Type B pancreatic cell (in vitro differentiated cells): ENCODE results near the gene RUVBL2. TPM values are rescaled to one million over a fixed set of nuclear protein-coding genes. Genes with fewer than 3 reads are reported as not detected.
A peak's percentile ranks its signal among the peaks of the same experiment; 100 is the strongest.

Experiments
- DNase-seq: peaks from one replicate; pipeline ENCODE4 v3.0.0; 2021; ENCODE audit warnings: mixed read lengths; ENCODE audit not compliant: unreplicated experiment; ENCODE audit errors: extremely low spot score
- H3K27ac Mint-ChIP-seq: 2 replicates; pipeline ENCODE4 v1.8.0; 2021; ENCODE audit warnings: mild to moderate bottlenecking, mixed read lengths
- H3K27me3 Mint-ChIP-seq: 2 replicates; pipeline ENCODE4 v1.8.0; 2021; ENCODE audit warnings: mixed read lengths
- H3K36me3 Mint-ChIP-seq: 2 replicates; pipeline ENCODE4 v1.8.0; 2021; ENCODE audit warnings: mixed read lengths
- H3K4me1 Mint-ChIP-seq: one replicate; pipeline ENCODE4 v1.8.0; 2021; ENCODE audit warnings: mixed read lengths; ENCODE audit not compliant: unreplicated experiment
- H3K4me3 Mint-ChIP-seq: 2 replicates; pipeline ENCODE4 v1.8.0; 2021; ENCODE audit warnings: mild to moderate bottlenecking, mixed read lengths
- H3K9me3 Mint-ChIP-seq: 2 replicates; pipeline ENCODE4 v1.8.0; 2021; ENCODE audit warnings: mixed read lengths
- CTCF ChIP-seq: fragments of 200-600 bp; sonication (generic); conservative IDR thresholded peaks from 2 replicates; pipeline ENCODE4 v1.5.0; 2021; ENCODE audit warnings: antibody characterized with exemption, mild to moderate bottlenecking
- long read RNA-seq: library from polyadenylated mRNA; unstranded; transcript quantifications from one replicate; pipeline ENCODE4 v2.0.0, GENCODE V29; 2020
- total RNA-seq: library from RNA; stranded (reverse); gene quantifications from 2 replicates; pipeline ENCODE4 v1.2.1, GENCODE V29; 2021; ENCODE audit warnings: low replicate concordance

The RUVBL2 gene
- total RNA-seq = 72.6 and 99.5 TPM in 2 replicates
- long read RNA-seq, transcript RUVBL2-206 (15 exons, 2,009 nt) = major isoform, 180 of 208 reads
- long read RNA-seq, partial matches to known transcripts = 12 of 208 reads
- long read RNA-seq, other reads (novel, unspliced or antisense) = 16 of 208 reads

- peak; percentile 100 for DNase-seq
- H3K27me3 Mint-ChIP-seq = no peaks in the 10 kb centered on the region
- H3K36me3 Mint-ChIP-seq = peaks cover 15% of the 10 kb centered on the region
- H3K4me1 Mint-ChIP-seq = peaks cover 30% of the 10 kb centered on the region
- H3K27ac Mint-ChIP-seq = peak within 1 kb of the TSS; percentile 100
- peak within 1 kb of the TSS; percentile 99 for H3K4me3 Mint-ChIP-seq
- no peaks in the 10 kb centered on the region for H3K9me3 Mint-ChIP-seq
- peak; percentile 97 for TF ChIP-seq CTCF
Measured at GRCh38 chr19:48993175-48994034, at the start of gene RUVBL2, which contains the start of gene GYS1. RUVBL2 (plus strand) TSS chr19:48993887; CDS start chr19:48993912, 25 bp downstream. GYS1 (minus strand) TSS chr19:48993309; CDS start chr19:48993112, 197 bp downstream.

- H3K9me3 Mint-ChIP-seq = no peaks in the 10 kb centered on the region
- H3K27me3 Mint-ChIP-seq = no peaks in the 10 kb centered on the region
- no peaks in the 10 kb centered on the region for H3K4me1 Mint-ChIP-seq
- no peaks in the 10 kb centered on the region for H3K36me3 Mint-ChIP-seq
- DNase-seq = no peak
- no peak overlapping the region for H3K4me3 Mint-ChIP-seq
- no peak overlapping the region for H3K27ac Mint-ChIP-seq
- no peak for TF ChIP-seq CTCF
Measured at GRCh38 chr19:48945415-48945814, 48.3 kb upstream of the RUVBL2 start.

- Mint-ChIP-seq H3K9me3 (no peaks in the 10 kb centered on the region), H3K36me3 (no peaks in the 10 kb centered on the region), H3K27me3 (no peaks in the 10 kb centered on the region), H3K4me1 (no peaks in the 10 kb centered on the region), H3K27ac (no peak overlapping the region), H3K4me3 (no peak overlapping the region)
- no peak for TF ChIP-seq CTCF
- DNase-seq = no peak
Measured at GRCh38 chr19:48945817-48946216, 47.9 kb upstream of the RUVBL2 start.

DNA sequence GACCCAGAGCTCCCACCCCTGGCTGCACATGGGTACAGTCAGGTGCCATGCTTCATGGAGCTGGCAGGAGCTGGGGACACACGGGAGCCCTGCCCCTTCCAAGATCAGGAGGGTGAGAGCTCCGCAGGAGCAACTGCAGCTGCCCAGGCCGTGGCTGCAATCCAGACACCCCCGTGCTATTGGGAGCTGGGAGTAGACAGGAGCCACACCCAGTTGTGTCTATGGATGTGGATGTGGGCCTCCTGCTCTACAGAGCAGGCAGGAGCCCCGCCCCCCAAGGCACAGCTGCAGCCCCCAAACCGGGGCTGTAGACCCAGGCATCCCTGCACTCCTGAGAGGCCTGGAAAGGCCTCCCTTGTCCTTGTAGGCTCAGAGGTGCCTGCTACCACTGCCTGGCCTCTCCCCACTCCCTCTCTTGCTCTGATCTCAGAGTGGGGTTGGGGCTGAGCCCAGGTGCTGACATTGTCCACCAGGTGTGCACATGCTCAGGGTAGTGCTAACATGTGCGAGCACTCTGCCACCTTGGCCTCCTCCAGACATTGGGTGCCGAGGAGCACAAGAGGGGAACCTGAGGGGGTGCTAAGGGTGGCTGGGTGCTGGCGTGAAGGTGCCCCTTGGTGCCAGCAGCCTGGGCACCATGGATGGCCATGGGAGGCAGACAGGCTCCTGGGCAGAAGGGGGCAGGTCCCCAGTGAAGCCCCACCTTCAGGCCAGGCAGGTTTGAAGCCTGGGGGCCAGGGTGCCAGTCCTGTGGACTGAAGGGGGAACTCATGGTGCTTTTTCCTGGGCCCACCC is 47.0 kb upstream of the RUVBL2 start:
- Mint-ChIP-seq H3K27ac (no peak overlapping the region), H3K4me1 (no peaks in the 10 kb centered on the region), H3K36me3 (no peaks in the 10 kb centered on the region), H3K27me3 (no peaks in the 10 kb centered on the region), H3K4me3 (no peak overlapping the region), H3K9me3 (no peaks in the 10 kb centered on the region)
- no peak for DNase-seq
- TF ChIP-seq CTCF = no peak

GRCh38 chr19:48947258-48947542 is 46.5 kb upstream of the RUVBL2 start:
- H3K4me1 Mint-ChIP-seq = no peaks in the 10 kb centered on the region
- H3K9me3 Mint-ChIP-seq = no peaks in the 10 kb centered on the region
- DNase-seq = no peak
- no peak for TF ChIP-seq CTCF
- no peaks in the 10 kb centered on the region for H3K36me3 Mint-ChIP-seq
- H3K27me3 Mint-ChIP-seq = no peaks in the 10 kb centered on the region
- no peak overlapping the region for H3K4me3 Mint-ChIP-seq
- H3K27ac Mint-ChIP-seq = no peak overlapping the region
